ENCODE measurements around the gene SLC22A17. TPM values are rescaled to one million over a fixed set of nuclear protein-coding genes. Genes with fewer than 3 reads are reported as not detected.

Gene SLC22A17
- total RNA-seq, 1 donor from 2014 or later: 29.3 TPM

DNA sequence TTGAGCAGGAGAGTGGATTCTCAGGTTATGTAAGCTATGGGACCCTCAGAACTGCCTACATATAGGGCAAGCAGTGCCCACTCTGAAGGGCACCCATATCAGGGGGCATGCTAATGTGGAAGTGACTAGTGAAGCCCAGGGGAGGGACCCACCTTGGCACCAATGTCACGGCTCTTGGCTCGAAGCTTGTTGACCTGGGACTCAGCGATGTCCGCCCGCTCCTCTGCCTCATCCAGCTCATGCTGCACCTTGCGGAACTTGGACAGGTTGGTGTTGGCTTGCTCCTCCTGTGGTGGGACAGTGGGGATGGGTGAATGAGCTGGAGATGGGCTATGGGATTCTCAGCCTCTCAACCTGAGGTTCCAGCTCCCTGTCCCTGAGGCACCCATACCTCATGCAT, 29.6 kb upstream of the SLC22A17 start:
- no peak for TF ChIP-seq EZH2 (IDR thresholded peaks at IDR 0.05; ENCODE audit: insufficient read depth, low read length)
- TF ChIP-seq, protein P1, sequence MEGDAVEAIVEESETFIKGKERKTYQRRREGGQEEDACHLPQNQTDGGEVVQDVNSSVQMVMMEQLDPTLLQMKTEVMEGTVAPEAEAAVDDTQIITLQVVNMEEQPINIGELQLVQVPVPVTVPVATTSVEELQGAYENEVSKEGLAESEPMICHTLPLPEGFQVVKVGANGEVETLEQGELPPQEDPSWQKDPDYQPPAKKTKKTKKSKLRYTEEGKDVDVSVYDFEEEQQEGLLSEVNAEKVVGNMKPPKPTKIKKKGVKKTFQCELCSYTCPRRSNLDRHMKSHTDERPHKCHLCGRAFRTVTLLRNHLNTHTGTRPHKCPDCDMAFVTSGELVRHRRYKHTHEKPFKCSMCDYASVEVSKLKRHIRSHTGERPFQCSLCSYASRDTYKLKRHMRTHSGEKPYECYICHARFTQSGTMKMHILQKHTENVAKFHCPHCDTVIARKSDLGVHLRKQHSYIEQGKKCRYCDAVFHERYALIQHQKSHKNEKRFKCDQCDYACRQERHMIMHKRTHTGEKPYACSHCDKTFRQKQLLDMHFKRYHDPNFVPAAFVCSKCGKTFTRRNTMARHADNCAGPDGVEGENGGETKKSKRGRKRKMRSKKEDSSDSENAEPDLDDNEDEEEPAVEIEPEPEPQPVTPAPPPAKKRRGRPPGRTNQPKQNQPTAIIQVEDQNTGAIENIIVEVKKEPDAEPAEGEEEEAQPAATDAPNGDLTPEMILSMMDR (IDR thresholded peaks at IDR 0.05; ENCODE audit: insufficient read depth, low read depth, low read length): no peak
- H3K4me2 ChIP-seq (ENCODE audit: low read length): no peak overlapping the region
- H3K9me3 ChIP-seq (ENCODE audit: insufficient read depth, low read depth, low read length): no peaks in the 10 kb centered on the region
- H3K9ac ChIP-seq (ENCODE audit: low read length): no peak overlapping the region
- H3K27me3 Mint-ChIP-seq (ENCODE audit: low read depth, unreplicated experiment): peaks cover 60% of the 10 kb centered on the region
- no peaks in the 10 kb centered on the region for H3K4me1 ChIP-seq (ENCODE audit: insufficient read depth, low read length)
- H3K27ac ChIP-seq (ENCODE audit: low read depth, low read length): no peak overlapping the region
- H3K27me3 ChIP-seq (ENCODE audit: insufficient read depth, low read length): peaks cover 2% of the 10 kb centered on the region
- DNase-seq (ENCODE audit: low read depth) (no peak), FAIRE-seq (no peak)
- H3K4me3 ChIP-seq (ENCODE audit: insufficient read depth, low read depth, low read length): no peak overlapping the region
- peaks cover 1% of the 10 kb centered on the region for H3K9me3 Mint-ChIP-seq (ENCODE audit: unreplicated experiment)
- H3K4me1 Mint-ChIP-seq (ENCODE audit: low read depth, unreplicated experiment): peaks cover 3% of the 10 kb centered on the region
- H3K36me3 Mint-ChIP-seq (ENCODE audit: low read depth, unreplicated experiment): peaks cover 3% of the 10 kb centered on the region
- no peaks in the 10 kb centered on the region for H3K79me2 ChIP-seq (ENCODE audit: insufficient read depth, low read length)
- H4K20me1 ChIP-seq (ENCODE audit: insufficient read depth, low read length): no peaks in the 10 kb centered on the region
- no peak overlapping the region for H2AFZ ChIP-seq (ENCODE audit: low read depth, low read length)
- no peaks in the 10 kb centered on the region for H3K36me3 ChIP-seq (ENCODE audit: insufficient read depth, low read length)
- no peak overlapping the region for H3K4me3 Mint-ChIP-seq (ENCODE audit: unreplicated experiment)
- H3K27ac Mint-ChIP-seq (ENCODE audit: unreplicated experiment): peak overlapping the region; percentile 12

DNA sequence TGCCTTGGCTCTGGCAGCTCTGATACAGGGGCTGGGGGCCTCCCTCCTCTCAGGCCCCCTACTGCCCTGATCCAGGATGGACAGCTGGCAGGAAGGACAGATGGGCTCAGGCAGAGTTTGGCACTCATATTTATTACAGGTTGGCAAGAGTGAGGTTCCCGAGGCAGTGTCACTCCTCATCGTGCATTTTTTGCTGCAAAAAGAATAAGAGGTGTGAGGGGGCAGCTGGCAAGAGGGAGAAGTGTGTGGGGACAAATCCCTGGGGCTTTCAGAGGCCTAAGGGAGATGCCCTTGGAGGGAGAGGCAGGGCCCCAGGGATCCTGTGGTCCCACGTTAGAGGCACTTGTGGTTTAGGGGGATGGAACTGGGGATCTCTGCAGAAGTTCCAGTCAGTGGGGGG, 29.2 kb upstream of the SLC22A17 start:
- Histone ChIP-seq H3K36me3 (ENCODE audit: insufficient read depth, low read length) (no peaks in the 10 kb centered on the region), H4K20me1 (ENCODE audit: insufficient read depth, low read length) (no peaks in the 10 kb centered on the region), H3K27me3 (ENCODE audit: insufficient read depth, low read length) (peaks cover 2% of the 10 kb centered on the region), H3K9ac (ENCODE audit: low read length) (no peak overlapping the region), H3K9me3 (ENCODE audit: insufficient read depth, low read depth, low read length) (no peaks in the 10 kb centered on the region), H3K4me1 (ENCODE audit: insufficient read depth, low read length) (no peaks in the 10 kb centered on the region), H2AFZ (ENCODE audit: low read depth, low read length) (no peak overlapping the region), H3K4me3 (ENCODE audit: insufficient read depth, low read depth, low read length) (no peak overlapping the region), H3K27ac (ENCODE audit: low read depth, low read length) (no peak overlapping the region), H3K79me2 (ENCODE audit: insufficient read depth, low read length) (no peaks in the 10 kb centered on the region), H3K4me2 (ENCODE audit: low read length) (no peak overlapping the region)
- peaks cover 3% of the 10 kb centered on the region for H3K36me3 Mint-ChIP-seq (ENCODE audit: low read depth, unreplicated experiment)
- no peak for DNase-seq (ENCODE audit: low read depth)
- H3K4me3 Mint-ChIP-seq (ENCODE audit: unreplicated experiment): no peak overlapping the region
- TF ChIP-seq EZH2 (IDR thresholded peaks at IDR 0.05; ENCODE audit: insufficient read depth, low read length): no peak
- TF ChIP-seq, protein P1 (IDR thresholded peaks at IDR 0.05; ENCODE audit: insufficient read depth, low read depth, low read length): no peak
- peaks cover 61% of the 10 kb centered on the region for H3K27me3 Mint-ChIP-seq (ENCODE audit: low read depth, unreplicated experiment)
- peaks cover 3% of the 10 kb centered on the region for H3K4me1 Mint-ChIP-seq (ENCODE audit: low read depth, unreplicated experiment)
- H3K27ac Mint-ChIP-seq (ENCODE audit: unreplicated experiment): peak overlapping the region; percentile 12
- no peak for FAIRE-seq
- H3K9me3 Mint-ChIP-seq (ENCODE audit: unreplicated experiment): peaks cover 1% of the 10 kb centered on the region

DNA sequence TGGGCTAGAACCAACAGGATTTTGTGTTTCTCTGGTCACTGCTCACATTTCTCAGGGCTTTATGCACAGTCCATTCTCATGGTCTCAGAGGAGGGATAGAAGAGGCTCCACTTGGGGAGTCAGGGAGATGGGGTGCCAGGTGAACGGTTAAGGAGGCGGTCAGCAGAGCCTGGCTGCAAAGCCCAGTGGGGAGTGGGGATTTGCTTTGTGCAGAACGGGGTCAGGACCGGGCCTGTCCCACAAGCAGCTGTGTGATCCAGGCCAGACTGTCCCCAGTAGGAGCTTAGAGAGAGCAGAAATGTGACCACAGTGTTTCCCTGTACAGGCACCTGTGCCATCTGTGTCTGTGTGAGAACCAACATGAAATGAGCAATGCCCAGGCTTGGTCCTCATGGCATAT, 28.3 kb upstream of the SLC22A17 start:
- Histone ChIP-seq H3K9ac (ENCODE audit: low read length) (no peak overlapping the region), H3K4me1 (ENCODE audit: insufficient read depth, low read length) (no peaks in the 10 kb centered on the region), H4K20me1 (ENCODE audit: insufficient read depth, low read length) (no peaks in the 10 kb centered on the region), H3K79me2 (ENCODE audit: insufficient read depth, low read length) (no peaks in the 10 kb centered on the region), H3K9me3 (ENCODE audit: insufficient read depth, low read depth, low read length) (no peaks in the 10 kb centered on the region), H3K27ac (ENCODE audit: low read depth, low read length) (no peak overlapping the region), H3K4me3 (ENCODE audit: insufficient read depth, low read depth, low read length) (no peak overlapping the region), H3K27me3 (ENCODE audit: insufficient read depth, low read length) (peaks cover 2% of the 10 kb centered on the region), H3K36me3 (ENCODE audit: insufficient read depth, low read length) (no peaks in the 10 kb centered on the region), H2AFZ (ENCODE audit: low read depth, low read length) (no peak overlapping the region), H3K4me2 (ENCODE audit: low read length) (no peak overlapping the region)
- TF ChIP-seq, protein P1 (IDR thresholded peaks at IDR 0.05; ENCODE audit: insufficient read depth, low read depth, low read length): no peak
- no peak for TF ChIP-seq EZH2 (IDR thresholded peaks at IDR 0.05; ENCODE audit: insufficient read depth, low read length)
- H3K27ac Mint-ChIP-seq (ENCODE audit: unreplicated experiment): no peak overlapping the region
- peaks cover 3% of the 10 kb centered on the region for H3K4me1 Mint-ChIP-seq (ENCODE audit: low read depth, unreplicated experiment)
- peaks cover 1% of the 10 kb centered on the region for H3K9me3 Mint-ChIP-seq (ENCODE audit: unreplicated experiment)
- H3K36me3 Mint-ChIP-seq (ENCODE audit: low read depth, unreplicated experiment): peaks cover 3% of the 10 kb centered on the region
- H3K4me3 Mint-ChIP-seq (ENCODE audit: unreplicated experiment): no peak overlapping the region
- DNase-seq (ENCODE audit: low read depth): no peak
- no peak for FAIRE-seq
- H3K27me3 Mint-ChIP-seq (ENCODE audit: low read depth, unreplicated experiment): peaks cover 63% of the 10 kb centered on the region

All from astrocyte (in vitro differentiated cells and primary cell).